HG03442 (cell line): ENCODE measurements around the gene TMOD1.
A peak's percentile ranks its signal among the peaks of the same experiment; 100 is the strongest.
"Not testable (repeated sequence)": the region's sequence is repeated elsewhere in the genome, so short reads cannot be mapped to it uniquely, and the experiment has no call there.

Experiments
- ATAC-seq: cut with Tn5 transposase; IDR thresholded peaks from one replicate; pipeline ENCODE4 v1.9.1; 2021; ENCODE audit warnings: mild to moderate bottlenecking, moderate library complexity; ENCODE audit not compliant: unreplicated experiment

The TMOD1 gene

DNA sequence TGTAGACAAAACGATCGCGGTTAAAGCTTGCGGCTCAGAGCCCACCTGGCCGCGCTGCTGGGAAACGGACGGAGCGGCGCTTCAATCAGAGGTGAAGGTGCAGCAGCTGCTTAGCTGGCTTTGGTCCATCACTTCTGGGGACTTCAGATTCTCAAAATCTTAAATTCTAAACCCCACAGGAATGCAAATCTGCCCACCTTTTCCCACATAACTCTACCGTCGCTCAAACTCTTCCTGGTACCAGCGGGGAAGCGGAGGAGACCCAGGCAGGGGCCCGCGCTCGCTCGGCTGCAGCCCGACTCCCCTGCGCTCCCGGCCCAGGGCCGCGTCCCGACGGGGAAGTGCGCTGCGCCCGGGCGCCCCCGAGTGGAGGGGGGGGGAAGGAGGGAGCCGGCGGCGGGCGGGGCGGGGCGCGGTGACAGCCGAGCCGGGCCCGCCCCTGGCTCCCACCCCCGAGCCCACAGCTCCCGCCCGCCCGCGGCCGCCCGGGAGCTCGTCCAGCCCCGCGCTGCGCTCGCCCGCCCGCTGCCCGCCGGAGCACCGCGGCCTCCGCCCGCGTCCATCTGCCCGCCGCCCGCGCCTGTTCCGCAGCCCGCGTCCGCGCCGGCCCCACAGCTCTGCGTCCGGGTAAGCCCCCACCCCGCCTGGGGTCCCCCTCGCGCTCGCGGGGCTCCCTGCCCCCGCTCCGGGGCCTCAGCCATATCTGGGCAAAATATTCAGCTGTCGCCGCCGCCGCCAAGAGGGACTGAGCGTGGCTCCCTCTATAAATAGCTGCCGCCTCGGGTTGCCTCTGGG, at the start of gene TMOD1:
TMOD1 (plus strand) TSS at position 490 of the 795 bp plus-strand sequence. CDS start 22,523 bp downstream, outside the sequence.
- ATAC-seq: peak; percentile 48

DNA sequence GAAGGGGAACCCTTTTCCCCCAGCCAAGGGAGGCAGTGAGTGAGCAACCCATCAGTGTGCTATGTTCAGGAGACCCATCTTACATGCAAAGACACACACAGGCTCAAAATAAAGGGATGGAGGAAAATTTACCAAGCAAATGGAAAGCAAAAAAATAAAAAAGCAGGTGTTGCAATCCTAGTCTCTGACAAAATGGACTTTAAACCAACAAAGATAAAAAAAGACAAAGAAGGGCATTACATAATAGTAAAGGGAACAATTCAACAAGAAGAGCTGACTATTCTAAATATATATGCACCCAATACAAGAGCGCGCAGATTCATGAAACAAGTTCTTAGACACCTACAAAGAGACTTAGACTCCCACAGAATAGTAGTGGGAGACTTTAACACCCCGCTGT, 47.9 kb upstream of the TMOD1 start:
- ATAC-seq: not testable (repeated sequence)

DNA sequence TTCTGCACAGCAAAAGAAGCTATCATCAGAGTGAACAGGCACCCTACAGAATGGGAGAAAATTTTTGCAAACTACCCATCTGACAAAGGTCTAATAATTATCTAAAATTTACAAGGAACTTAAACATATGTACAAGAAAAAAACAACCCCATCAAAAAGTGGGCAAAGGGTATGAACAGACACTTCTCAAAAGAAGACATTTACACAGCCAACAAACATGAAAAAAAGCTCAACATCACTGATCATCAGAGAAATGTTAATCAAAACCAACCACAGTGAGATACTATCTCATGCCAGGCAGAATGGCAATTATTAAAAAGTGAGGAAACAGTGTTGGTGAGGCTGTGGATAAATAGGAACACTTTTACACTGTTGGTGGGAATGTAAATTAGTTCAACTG, 44.6 kb upstream of the TMOD1 start:
- ATAC-seq: not testable (repeated sequence)

DNA sequence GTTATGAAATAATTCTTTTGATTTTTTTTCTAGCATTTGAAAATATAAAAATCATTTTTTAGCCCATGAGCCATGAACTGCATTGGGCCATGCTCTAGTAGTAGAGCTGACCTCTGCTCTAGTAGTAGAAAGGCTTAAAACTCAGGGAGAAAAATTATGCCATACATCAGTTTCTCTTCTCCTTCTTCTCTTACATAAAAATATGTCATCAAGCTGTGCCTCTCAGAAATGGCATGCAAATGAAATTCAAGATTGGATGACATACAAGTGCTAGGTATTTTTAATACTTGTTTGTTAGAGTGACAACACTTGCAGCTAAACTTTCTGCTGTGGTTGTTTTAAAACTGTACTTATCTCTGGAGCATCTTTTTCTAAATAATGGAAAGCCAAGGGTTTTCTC, 42.1 kb upstream of the TMOD1 start:
- no peak for ATAC-seq

DNA sequence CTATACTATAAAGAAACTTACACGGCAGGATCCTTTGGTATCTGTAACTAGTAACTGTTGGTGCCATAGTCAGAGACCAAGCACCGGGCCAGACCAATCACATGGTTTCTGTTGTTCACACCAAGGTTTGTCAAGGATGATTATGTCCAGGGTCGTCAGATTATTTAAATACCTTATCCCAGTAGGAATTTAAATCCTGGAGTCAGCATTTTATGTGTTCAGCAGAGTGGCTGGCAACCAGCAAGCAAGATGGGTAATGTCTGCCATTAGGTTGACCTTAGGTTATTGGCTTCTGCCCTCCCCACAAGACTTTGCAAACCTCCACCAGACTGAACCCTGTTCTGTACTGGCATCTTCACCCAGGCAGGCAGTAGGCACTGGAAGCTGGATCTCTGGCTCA, 39.3 kb upstream of the TMOD1 start:
- ATAC-seq: no peak

DNA sequence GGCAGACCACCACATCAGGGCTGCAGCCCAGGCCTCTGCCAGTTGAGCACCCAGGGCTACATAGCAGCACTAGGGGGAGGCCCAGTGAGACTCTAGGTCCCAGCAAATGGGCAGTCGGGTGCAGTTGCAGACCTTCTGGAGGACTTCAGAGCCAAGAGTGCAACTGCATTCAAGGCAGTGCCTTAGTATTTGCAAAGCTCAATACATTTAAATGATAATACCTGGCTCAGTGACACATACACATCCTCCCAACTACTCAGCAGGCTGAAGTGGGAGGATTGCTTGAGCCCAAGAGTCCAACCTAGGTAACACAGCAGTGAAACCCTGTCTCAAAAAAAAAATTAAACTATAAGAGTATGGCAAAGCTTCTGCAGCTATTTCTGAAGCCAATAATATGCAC, 38.6 kb upstream of the TMOD1 start:
- no peak for ATAC-seq

DNA sequence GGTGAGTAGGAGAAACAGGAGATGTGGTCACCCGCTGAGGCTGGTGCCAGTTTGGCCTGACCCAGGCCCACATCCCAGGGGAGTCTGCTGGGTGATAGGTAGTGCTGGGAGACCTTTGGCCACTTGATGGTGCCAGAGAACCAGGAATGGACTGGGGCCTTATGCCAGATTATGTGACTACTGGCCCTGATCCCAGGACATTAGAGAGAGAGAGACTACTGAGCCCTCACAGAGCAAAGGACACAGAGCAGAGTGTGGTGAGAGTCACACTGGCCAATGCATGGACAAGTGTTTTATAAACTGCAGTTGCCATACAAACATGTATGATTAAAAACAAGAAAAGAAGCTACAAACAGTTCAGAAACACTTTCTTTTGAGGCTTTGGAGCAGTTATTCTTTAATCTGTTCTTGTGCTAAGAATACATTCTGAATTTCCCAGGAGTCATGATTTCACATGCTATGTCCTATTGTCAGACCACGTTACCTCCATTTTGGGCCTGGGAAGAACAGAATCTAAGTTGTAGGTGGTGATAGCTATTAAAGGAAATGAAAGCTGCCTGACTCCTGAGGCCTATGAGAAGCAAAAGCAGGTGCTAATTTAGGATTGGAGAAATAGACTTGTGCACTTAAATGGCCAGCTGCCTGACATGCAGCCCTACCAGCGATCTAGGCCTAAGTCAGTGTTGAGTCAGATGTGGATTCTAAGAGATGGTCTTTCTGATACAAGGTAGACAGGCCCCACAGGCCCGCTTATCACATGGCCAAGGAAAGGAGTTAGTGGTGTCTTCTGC, 32.6 kb upstream of the TMOD1 start:
- peak; percentile 78 for ATAC-seq

DNA sequence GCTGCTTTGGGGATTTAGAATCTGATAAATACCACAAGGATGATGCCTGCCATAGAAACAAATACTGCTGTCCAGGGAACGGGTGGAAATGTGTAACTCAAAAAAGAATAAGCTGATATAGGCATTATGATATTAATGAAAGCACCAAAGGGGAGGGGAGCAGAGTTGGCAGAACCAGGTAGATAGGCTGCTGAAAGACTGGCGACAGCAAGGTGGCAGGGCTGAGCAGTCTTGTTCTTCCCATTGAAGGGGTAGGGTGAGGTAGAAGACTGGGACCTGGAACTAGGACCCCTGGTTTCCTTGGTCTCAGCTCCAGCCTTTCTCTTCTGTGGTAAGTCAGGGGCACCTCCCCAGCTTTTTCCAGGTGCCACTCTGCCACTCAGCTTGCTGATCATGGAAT, 31.4 kb upstream of the TMOD1 start:
- ATAC-seq: no peak

DNA sequence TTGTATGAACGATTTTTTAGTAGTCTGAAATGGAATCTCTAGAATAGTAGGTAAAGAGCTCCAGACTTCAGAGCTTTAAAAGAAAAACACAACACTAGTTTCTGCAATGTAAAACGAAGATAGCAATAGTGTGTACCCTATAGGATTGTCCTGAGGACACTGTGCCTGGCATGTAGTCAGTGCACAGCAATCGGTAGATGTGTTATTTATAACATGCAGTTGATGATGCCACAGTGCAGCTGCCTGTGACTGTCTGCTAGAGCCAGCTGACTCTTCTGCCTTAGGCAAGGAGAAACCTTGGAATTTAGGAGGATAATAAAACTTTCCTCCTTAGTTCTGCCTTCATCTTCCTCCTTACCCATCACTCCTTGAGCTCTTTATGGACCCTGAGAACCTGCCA, 27.7 kb upstream of the TMOD1 start:
- no peak for ATAC-seq

DNA sequence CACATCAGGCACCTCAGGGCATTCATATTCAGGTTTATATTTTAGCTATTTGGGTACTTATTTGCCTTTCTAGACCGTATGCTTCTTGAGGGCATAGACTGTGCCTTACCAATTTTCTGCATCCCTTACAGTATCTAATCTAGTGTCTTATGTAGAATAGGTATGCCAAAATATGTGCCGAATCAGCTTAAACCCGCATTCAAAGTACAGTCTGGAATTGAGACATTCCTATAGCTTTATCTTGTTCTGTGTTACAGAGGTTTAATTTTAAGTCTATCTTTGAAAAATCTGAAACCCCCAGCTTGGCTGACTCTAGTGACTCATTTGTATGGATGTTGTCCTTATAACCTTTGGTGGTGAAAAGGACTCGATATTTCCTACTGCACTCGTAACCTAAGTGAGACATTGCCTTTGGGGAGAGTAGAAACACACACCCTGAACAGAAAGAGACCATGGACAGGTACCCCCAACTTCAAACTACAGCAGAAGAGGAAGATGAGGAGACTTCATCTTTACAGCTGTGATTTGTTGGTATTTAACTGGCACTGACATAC, 27.0 kb upstream of the TMOD1 start:
- ATAC-seq: no peak

DNA sequence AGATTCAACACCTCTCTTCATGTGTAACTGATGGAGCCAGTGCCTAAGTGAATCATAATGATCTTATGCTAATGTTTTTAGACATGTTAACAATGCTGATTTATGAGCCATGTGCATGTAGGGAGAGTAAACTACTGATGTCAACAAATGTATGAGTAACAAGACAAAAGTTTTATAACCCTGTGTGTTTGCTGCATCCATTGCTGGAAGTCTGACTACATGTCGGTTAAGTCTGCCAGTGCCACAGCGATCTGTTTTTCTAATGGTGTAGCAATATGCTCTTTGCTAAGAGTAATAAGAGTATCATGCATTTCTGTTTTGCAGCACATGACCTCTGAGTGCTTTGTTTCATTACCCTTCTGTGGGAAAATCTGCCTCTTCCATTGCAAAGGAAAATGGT, 26.4 kb upstream of the TMOD1 start:
- ATAC-seq: no peak

DNA sequence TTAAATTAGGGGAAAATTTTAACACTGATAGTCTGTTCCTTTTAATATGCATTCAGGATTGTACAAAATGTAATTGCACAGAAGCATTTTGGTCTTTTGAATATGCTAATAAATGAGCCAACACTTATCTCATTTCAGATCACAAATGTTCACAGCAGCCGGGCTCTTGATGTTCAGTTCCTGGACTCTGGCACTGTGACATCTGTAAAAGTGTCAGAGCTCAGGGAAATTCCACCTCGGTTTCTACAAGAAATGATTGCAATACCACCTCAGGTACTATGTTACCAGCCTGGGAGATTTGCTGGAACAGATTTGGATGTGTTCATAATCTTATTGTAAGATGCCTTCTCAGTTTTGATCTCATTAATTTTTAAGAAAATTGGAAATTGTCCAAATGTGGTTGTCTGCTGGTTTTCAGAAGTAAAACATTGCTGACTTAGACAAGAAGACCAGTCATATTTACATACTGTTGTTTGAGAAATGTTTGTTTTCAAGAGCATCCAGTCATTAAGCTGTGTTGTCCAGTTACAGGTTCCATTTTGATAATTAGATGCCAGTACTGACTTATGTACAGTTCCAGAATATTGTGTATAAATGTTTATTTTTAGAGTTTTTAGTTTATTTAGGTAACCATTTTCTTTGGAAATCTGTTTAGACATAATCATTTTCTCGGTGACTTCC, 23.0 kb upstream of the TMOD1 start:
- ATAC-seq: no peak

DNA sequence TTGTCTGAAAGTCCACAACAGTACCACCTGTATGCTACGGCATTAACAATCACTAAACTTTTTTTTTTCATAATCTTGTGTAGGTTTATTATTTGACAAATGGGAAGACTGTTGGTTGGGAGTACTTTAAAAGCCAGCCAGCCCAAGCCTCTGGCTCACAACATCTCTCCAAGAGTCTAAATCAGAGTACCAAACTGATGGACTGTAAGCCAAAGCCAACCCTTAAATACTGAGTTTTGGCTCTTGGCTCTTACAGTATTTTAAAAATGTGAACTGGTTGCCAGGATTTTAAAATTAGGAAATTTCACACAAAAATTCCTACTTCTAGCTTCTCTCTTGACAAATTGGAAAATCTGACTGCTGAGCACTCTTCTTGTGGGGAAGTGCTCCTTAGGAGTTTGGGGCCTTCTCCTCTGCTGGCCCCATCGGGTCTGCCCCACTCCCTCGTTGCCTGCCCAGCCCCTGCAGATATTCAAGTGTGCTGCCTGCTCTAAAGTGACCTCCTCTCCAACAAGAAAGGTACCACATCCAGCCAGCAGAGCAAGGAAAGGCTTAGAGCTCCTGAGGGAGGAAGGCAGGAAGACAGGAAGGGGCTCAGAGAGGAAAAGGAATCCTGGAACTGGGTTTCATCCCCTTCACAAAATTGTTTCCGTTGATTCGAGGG, 21.8 kb upstream of the TMOD1 start:
- no peak for ATAC-seq

DNA sequence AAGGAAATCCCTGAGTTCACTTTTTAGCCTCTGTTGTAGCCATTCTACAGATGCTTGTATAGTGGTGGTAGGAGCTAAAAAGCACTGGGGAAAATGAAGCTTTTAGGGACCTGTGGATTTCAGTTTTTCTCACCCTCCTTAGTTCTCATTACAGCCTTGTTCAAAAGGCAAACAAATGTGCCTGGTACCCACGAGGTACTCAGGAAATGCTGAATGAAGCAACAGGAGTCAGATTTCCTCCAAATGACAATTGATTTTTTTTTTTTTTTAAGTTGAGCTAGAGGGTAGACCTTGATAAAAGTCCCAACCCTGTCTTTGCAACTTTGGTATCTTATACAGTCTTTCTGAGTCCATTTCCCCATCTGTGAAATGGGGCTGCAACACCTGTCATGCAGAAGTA, 21.3 kb upstream of the TMOD1 start:
- no peak for ATAC-seq

DNA sequence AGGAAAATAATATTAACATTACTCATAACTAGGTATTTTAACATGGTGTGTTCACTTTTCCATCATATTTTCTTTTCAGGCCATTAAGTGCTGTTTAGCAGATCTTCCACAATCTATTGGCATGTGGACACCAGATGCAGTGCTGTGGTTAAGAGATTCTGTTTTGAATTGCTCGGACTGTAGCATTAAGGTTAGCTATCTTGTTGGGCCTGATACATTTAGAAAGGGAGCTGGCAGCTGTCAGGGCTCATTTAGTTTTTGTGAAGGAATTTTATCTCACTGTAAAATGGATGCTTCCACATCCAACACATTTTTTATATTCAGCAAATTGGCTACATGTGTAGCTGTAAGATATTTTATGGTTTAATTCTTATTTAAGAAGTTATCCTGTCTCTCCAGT, 20.7 kb upstream of the TMOD1 start:
- ATAC-seq: no peak

DNA sequence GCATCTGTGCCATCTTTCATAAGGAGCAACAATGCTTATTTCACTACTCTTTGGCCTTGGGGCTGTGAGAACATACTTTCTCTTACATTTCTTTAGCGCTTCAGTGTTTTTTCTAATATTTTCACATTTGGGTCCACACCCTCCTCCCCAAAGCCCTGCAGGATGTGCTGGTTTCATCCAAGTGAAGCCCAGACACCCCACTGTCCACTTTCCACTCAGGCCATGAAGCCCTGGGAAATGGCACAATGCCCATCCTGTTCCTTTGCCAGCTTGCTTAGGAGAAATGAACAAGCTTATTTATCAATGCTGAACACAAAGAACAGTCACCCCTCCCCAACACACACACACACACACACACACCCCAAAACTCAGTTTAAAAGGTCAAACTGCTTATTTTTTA, 17.3 kb upstream of the TMOD1 start:
- no peak for ATAC-seq

DNA sequence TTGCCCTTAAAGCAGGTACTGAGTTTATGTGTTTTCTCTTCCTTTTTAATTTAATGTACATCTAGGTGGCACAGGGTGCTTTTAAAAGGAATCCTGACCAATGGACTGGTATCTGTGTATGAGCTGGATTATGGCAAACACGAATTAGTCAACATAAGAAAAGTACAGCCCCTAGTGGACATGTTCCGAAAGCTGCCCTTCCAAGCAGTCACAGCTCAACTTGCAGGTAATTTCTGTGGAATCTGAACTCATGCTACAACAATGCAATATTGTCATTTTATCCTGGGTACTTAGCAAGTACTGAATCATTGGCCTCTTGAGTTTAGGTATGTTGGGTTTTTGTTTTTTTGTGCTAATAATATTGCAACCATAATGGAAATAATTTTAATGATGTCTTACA, 14.4 kb upstream of the TMOD1 start:
- no peak for ATAC-seq

DNA sequence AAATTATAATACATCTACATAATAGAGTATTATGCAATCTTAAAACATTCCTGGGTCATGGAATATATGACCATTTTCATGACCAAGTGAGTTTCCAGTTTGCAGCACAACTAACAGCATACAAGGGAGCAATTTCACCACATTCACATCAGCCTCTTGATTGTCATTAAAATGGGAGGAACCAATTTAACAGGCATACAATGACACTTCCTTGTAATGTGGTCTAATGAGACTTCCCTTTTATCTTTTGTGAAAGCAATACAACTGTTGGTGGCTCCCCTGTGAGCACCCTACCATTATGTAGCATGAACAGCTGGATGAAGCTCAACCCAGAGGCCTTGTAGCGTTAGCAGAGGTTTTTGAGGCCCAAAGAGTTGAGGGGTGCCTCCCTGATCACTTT, 13.6 kb upstream of the TMOD1 start:
- no peak for ATAC-seq

DNA sequence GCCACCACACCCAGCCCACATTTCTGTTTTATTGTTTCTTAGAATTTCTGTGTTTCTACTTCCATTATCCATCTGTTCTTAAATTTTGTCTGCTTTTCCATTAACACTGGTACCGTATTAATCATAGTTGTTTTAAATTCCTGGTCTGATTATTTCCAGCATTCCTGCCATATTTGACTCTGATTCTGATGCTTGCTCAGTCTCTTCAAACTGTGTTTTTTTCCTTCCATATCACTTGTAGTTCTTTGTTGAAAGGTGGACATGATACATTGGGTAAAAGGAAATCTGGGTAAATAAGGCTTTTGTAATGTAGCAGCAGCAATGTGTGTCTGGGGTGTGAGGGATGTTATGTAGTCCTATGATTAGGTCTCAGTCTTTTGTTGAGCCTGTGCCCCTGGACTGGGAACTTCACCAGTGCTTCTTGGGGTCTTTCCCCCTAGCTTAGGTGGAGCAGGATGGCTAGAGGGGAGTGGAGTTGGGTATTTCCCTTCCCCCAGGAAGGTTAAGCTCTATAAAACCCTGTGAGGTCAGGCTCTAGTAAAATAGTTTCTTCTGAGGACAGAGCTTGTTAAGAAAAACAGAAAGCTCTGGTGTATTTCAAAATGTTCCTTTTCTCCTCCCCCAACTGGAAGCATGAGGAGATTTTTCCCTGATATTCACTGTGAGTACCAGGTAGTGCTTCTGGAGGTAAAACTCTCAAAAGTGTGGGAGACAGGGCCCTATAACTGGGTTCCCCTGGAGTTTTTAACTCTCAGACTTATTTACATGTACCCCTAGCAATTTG, 10.1 kb upstream of the TMOD1 start:
- ATAC-seq: no peak
